ENCODE results near the gene CNGB1. TPM values are rescaled to one million over a fixed set of nuclear protein-coding genes. Genes with fewer than 3 reads are reported as not detected.
A peak's percentile ranks its signal among the peaks of the same experiment; 100 is the strongest.

CNGB1 gene
- total RNA-seq, 1 donor = not detected

DNA sequence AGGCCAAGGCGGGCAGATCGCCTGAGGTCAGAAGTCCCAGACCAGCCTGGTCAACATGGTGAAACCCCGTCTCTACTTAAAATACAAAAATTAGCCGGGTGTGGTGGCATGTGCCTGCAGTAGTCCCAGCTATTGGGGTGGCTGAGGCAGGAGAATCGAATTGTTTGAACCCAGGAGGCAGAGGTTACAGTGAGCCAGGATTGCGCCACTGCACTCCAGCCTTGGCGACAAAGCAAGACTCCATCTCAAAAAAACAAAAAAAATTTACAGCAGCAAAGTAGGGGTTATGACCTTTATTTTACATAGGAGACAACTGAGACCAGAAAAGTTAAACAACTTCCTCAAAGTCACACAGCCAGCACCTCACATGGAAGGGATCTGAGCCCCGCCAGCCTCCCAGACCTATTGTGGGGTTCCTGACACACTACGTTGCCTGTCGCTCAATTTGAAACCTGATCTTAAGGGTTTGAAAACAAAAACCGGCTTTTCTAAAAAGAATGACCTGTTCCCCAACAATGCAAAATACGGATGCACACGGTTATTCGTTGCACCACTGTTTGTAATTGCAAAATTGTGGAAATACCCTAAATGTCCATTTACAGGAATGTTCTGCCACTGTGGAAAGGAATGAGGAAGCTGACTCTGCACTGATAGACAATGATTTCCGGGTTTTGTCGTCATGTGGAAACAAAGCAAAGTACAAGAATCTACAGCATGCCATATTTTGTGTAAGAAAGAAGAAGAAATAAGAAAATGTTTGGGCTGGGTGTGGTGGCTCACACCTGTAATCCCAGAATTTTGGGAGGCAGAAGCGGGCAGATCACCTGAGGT, 77.2 kb downstream of the CNGB1 start:
- Histone ChIP-seq H3K4me2 (ENCODE audit: insufficient read depth, low read length) (peak overlapping the region; percentile 6), H3K4me1 (ENCODE audit: insufficient read depth, low read length) (peaks cover 49% of the 10 kb centered on the region), H3K4me3 (ENCODE audit: insufficient read depth, low read length) (no peak overlapping the region), H3K9me3 (ENCODE audit: low read depth, low read length) (no peaks in the 10 kb centered on the region), H3K79me2 (ENCODE audit: insufficient read depth, low read length) (no peaks in the 10 kb centered on the region), H3K27me3 (ENCODE audit: insufficient read depth, low read length) (peaks cover 13% of the 10 kb centered on the region), H4K20me1 (ENCODE audit: insufficient read depth, low read length) (no peaks in the 10 kb centered on the region), H3K27ac (ENCODE audit: low read depth, low read length) (peak overlapping the region; percentile 57), H3K36me3 (ENCODE audit: insufficient read depth, low read length) (no peaks in the 10 kb centered on the region), H2AFZ (ENCODE audit: low read length) (no peak overlapping the region)
- DNase-seq (ENCODE audit: insufficient read length, low spot score, missing footprints) = peak; percentile 92
- TF ChIP-seq, protein P1, sequence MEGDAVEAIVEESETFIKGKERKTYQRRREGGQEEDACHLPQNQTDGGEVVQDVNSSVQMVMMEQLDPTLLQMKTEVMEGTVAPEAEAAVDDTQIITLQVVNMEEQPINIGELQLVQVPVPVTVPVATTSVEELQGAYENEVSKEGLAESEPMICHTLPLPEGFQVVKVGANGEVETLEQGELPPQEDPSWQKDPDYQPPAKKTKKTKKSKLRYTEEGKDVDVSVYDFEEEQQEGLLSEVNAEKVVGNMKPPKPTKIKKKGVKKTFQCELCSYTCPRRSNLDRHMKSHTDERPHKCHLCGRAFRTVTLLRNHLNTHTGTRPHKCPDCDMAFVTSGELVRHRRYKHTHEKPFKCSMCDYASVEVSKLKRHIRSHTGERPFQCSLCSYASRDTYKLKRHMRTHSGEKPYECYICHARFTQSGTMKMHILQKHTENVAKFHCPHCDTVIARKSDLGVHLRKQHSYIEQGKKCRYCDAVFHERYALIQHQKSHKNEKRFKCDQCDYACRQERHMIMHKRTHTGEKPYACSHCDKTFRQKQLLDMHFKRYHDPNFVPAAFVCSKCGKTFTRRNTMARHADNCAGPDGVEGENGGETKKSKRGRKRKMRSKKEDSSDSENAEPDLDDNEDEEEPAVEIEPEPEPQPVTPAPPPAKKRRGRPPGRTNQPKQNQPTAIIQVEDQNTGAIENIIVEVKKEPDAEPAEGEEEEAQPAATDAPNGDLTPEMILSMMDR (IDR thresholded peaks at IDR 0.05; ENCODE audit: extremely low read depth, low read depth, low read length) = no peak

DNA sequence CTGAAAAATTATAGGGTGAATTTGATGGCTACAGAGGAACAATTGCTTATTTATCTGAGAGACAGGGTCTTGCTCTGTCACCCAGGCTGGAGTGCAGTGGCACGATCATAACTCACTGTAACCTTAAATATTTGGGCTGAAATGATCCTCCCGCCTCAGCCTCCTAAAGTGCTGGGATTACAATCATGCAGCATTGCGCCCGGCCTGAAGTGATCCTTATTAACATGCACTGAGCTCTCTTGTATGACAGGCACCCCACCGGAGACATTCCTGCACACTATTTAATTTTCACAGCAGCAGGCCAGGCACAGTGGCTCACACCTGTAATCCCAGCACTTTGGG, 77.7 kb downstream of the CNGB1 start:
- H4K20me1 ChIP-seq (ENCODE audit: insufficient read depth, low read length) = no peaks in the 10 kb centered on the region
- H3K4me1 ChIP-seq (ENCODE audit: insufficient read depth, low read length) = peaks cover 49% of the 10 kb centered on the region
- H3K79me2 ChIP-seq (ENCODE audit: insufficient read depth, low read length) = no peaks in the 10 kb centered on the region
- no peak overlapping the region for H3K4me2 ChIP-seq (ENCODE audit: insufficient read depth, low read length)
- no peak overlapping the region for H2AFZ ChIP-seq (ENCODE audit: low read length)
- H3K9me3 ChIP-seq (ENCODE audit: low read depth, low read length) = no peaks in the 10 kb centered on the region
- H3K27ac ChIP-seq (ENCODE audit: low read depth, low read length) = peak overlapping the region; percentile 88
- DNase-seq (ENCODE audit: insufficient read length, low spot score, missing footprints) = no peak
- TF ChIP-seq, protein P1 (IDR thresholded peaks at IDR 0.05; ENCODE audit: extremely low read depth, low read depth, low read length) = no peak
- H3K27me3 ChIP-seq (ENCODE audit: insufficient read depth, low read length) = peaks cover 19% of the 10 kb centered on the region
- no peak overlapping the region for H3K4me3 ChIP-seq (ENCODE audit: insufficient read depth, low read length)
- H3K36me3 ChIP-seq (ENCODE audit: insufficient read depth, low read length) = no peaks in the 10 kb centered on the region

DNA sequence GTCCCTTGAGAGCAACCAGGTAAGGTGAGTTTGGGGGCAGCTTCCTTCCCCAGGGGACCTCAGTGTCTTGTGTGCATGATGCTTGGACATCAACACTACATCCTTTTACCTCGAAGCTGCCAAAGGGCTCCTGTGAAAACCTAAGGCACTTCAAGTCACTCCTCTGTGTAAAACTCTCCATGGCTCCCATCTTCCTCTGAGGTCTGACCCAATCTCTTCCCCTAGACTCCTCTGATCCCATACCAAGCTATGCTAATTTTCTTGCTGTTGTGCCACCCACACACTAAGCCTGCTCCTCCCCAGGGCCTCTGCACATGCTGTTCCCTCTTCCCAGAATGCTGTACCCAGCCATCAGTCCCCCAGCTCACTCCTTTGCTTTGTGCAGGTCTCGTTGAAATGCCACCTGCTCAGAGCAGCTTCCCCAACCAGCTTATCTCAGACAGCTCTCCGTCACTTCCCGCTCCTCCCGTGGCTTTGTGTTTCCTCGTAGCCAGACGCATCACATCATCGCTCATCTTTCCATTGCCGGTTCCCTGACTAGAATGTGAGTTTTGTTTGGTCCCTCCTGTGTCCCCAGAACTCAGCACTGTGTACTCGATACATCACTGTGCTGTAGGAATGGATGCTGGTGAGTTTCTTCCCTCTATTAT, 78.4 kb downstream of the CNGB1 start:
- H2AFZ ChIP-seq (ENCODE audit: low read length) = no peak overlapping the region
- DNase-seq (ENCODE audit: insufficient read length, low spot score, missing footprints) = no peak
- TF ChIP-seq, protein P1 (IDR thresholded peaks at IDR 0.05; ENCODE audit: extremely low read depth, low read depth, low read length) = no peak
- H3K9me3 ChIP-seq (ENCODE audit: low read depth, low read length) = no peaks in the 10 kb centered on the region
- peaks cover 49% of the 10 kb centered on the region for H3K4me1 ChIP-seq (ENCODE audit: insufficient read depth, low read length)
- no peaks in the 10 kb centered on the region for H3K79me2 ChIP-seq (ENCODE audit: insufficient read depth, low read length)
- H3K36me3 ChIP-seq (ENCODE audit: insufficient read depth, low read length) = no peaks in the 10 kb centered on the region
- no peaks in the 10 kb centered on the region for H4K20me1 ChIP-seq (ENCODE audit: insufficient read depth, low read length)
- H3K4me2 ChIP-seq (ENCODE audit: insufficient read depth, low read length) = peak overlapping the region; percentile 66
- H3K27ac ChIP-seq (ENCODE audit: low read depth, low read length) = peak overlapping the region; percentile 88
- H3K27me3 ChIP-seq (ENCODE audit: insufficient read depth, low read length) = peaks cover 19% of the 10 kb centered on the region
- H3K4me3 ChIP-seq (ENCODE audit: insufficient read depth, low read length) = peak overlapping the region; percentile 28

DNA sequence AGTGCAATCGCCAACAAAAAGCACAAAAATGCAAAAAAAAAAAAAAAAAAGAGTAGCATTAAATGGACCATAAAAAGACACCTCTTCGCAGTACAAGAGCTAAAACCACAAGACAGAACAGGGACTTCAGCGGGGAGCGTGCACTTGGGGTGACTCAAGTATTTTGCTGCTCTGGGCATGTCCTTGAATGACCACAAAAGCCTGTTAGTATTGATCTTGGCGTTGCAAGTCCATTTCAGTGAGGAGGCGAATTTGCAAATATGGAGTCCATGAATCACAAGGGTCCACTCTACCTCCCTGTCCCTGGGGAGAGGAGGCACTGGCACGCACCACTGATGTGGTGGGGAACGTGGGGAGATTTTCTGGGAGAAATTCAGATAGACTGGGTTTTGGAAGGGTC, 78.9 kb downstream of the CNGB1 start:
- H3K36me3 ChIP-seq (ENCODE audit: insufficient read depth, low read length) = no peaks in the 10 kb centered on the region
- peaks cover 21% of the 10 kb centered on the region for H3K27me3 ChIP-seq (ENCODE audit: insufficient read depth, low read length)
- TF ChIP-seq, protein P1 (IDR thresholded peaks at IDR 0.05; ENCODE audit: extremely low read depth, low read depth, low read length) = no peak
- peak overlapping the region; percentile 66 for H3K4me2 ChIP-seq (ENCODE audit: insufficient read depth, low read length)
- H3K27ac ChIP-seq (ENCODE audit: low read depth, low read length) = peak overlapping the region; percentile 88
- H3K79me2 ChIP-seq (ENCODE audit: insufficient read depth, low read length) = no peaks in the 10 kb centered on the region
- H2AFZ ChIP-seq (ENCODE audit: low read length) = no peak overlapping the region
- H3K9me3 ChIP-seq (ENCODE audit: low read depth, low read length) = no peaks in the 10 kb centered on the region
- H3K4me3 ChIP-seq (ENCODE audit: insufficient read depth, low read length) = peak overlapping the region; percentile 28
- DNase-seq (ENCODE audit: insufficient read length, low spot score, missing footprints) = peak; percentile 96
- no peaks in the 10 kb centered on the region for H4K20me1 ChIP-seq (ENCODE audit: insufficient read depth, low read length)
- peaks cover 49% of the 10 kb centered on the region for H3K4me1 ChIP-seq (ENCODE audit: insufficient read depth, low read length)
